ENCODE results near the gene LRP8. TPM values are rescaled to one million over a fixed set of nuclear protein-coding genes. Genes with fewer than 3 reads are reported as not detected.

Gene LRP8
- polyA plus RNA-seq, 2 of the 4 experiments (the other 2 are of a cell fraction), result 32.6 to 46.1 TPM

GRCh38 chr1:53310847-53311681 lies 16.8 kb downstream of the LRP8 start (continued):
- TF ChIP-seq NR3C1 (IDR thresholded peaks at IDR 0.05), result no peak
- TF ChIP-seq RNF2 (IDR thresholded peaks at IDR 0.05; ENCODE audit: borderline replicate concordance, low read depth), result no peak
- no peak for TF ChIP-seq HOXB13 (CRISPR knock-in tag; IDR thresholded peaks at IDR 0.05; ENCODE audit: low read depth)
- no peak for TF ChIP-seq RARB (CRISPR knock-in tag; IDR thresholded peaks at IDR 0.05)

DNA sequence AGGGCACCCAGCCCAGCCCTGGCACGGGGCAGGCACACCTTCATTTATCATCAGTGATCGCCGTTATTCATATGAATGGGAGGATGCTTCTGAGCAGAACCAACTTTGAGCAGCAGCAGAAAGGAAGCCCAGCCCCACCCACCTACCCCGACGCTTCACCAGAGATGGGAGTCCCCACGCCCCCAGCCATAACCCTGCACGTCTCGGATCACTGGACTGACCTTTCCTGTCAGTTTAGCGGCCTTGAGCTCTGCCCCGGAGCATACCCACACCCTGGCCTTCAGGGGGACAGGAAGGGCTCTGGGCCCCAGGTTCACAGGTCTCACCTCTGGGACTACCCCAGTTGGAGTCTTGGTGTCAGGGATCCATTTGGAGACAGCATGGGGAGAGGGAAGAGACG lies 18.1 kb downstream of the LRP8 start:
- Histone ChIP-seq H3K4me3 (no peak overlapping the region), H3K4me2 (no peak overlapping the region), H3K27ac (no peak overlapping the region), H3K4me1 (no peaks in the 10 kb centered on the region), H3K9me3 (no peaks in the 10 kb centered on the region)
- DNase-seq (ENCODE audit: low read depth in 1 of 2, low spot score in 1 of 2), result no peak
- no peak for TF ChIP-seq CHD4 (IDR thresholded peaks at IDR 0.05; ENCODE audit: borderline replicate concordance)
- TF ChIP-seq, protein P1, sequence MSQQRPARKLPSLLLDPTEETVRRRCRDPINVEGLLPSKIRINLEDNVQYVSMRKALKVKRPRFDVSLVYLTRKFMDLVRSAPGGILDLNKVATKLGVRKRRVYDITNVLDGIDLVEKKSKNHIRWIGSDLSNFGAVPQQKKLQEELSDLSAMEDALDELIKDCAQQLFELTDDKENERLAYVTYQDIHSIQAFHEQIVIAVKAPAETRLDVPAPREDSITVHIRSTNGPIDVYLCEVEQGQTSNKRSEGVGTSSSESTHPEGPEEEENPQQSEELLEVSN (IDR thresholded peaks at IDR 0.05; ENCODE audit: borderline replicate concordance, low read depth), result no peak
- TF ChIP-seq NR3C1 (IDR thresholded peaks at IDR 0.05), result no peak
- no peak for TF ChIP-seq MAX (IDR thresholded peaks at IDR 0.05)
- TF ChIP-seq HEYL (CRISPR knock-in tag; IDR thresholded peaks at IDR 0.05), result no peak
- no peak for TF ChIP-seq JUN (IDR thresholded peaks at IDR 0.05)
- no peak for TF ChIP-seq KDM5A (IDR thresholded peaks at IDR 0.05)
- no peak for TF ChIP-seq CEBPB (IDR thresholded peaks at IDR 0.05)
- no peak for TF ChIP-seq TP53 (CRISPR knock-in tag; IDR thresholded peaks at IDR 0.05)
- no peak for TF ChIP-seq RFX5 (IDR thresholded peaks at IDR 0.05)
- no peak for TF ChIP-seq ZFP36 (IDR thresholded peaks at IDR 0.05; ENCODE audit: borderline replicate concordance, partially characterized antibody)
- TF ChIP-seq, protein P2, sequence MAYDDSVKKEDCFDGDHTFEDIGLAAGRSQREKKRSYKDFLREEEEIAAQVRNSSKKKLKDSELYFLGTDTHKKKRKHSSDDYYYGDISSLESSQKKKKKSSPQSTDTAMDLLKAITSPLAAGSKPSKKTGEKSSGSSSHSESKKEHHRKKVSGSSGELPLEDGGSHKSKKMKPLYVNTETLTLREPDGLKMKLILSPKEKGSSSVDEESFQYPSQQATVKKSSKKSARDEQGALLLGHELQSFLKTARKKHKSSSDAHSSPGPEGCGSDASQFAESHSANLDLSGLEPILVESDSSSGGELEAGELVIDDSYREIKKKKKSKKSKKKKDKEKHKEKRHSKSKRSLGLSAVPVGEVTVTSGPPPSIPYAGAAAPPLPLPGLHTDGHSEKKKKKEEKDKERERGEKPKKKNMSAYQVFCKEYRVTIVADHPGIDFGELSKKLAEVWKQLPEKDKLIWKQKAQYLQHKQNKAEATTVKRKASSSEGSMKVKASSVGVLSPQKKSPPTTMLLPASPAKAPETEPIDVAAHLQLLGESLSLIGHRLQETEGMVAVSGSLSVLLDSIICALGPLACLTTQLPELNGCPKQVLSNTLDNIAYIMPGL (CRISPR knock-in tag; IDR thresholded peaks at IDR 0.05; ENCODE audit: borderline replicate concordance), result no peak
- TF ChIP-seq MAFK (IDR thresholded peaks at IDR 0.05; ENCODE audit: partially characterized antibody), result no peak
- no peak for TF ChIP-seq EHF (CRISPR knock-in tag; IDR thresholded peaks at IDR 0.05)
- TF ChIP-seq FOSB (CRISPR knock-in tag; IDR thresholded peaks at IDR 0.05), result no peak
- TF ChIP-seq FOSL2 (IDR thresholded peaks at IDR 0.05), result no peak
- no peak for TF ChIP-seq FOSL2 (CRISPR knock-in tag; IDR thresholded peaks at IDR 0.05)
- no peak for TF ChIP-seq CTCF (IDR thresholded peaks at IDR 0.05)
- no peak for TF ChIP-seq TFCP2L1 (CRISPR knock-in tag; IDR thresholded peaks at IDR 0.05)
- no peak for TF ChIP-seq MYC (IDR thresholded peaks at IDR 0.05; ENCODE audit: borderline replicate concordance, low read length)
- TF ChIP-seq FOXS1 (CRISPR knock-in tag; IDR thresholded peaks at IDR 0.05), result no peak
- ATAC-seq, result no peak
- FAIRE-seq, result no peak
- ChIA-PET POLR2A (no interaction called here), CTCF (interaction anchor here (0.6 kb wide), 1 partner anchor 83 kb away, joined by 3 read pairs; no protein-coding TSS in a partner anchor)
- 92% methylated on average over 10 of the region's 11 CpGs for WGBS (ENCODE audit: missing lambda C conversion rate)
